HG02571 (cell line): Measurements from ENCODE around the gene NOVA2.

Experiments
- ATAC-seq: cut with Tn5 transposase; IDR thresholded peaks from one replicate; pipeline ENCODE4 v1.9.1; 2021; ENCODE audit warnings: mild to moderate bottlenecking, moderate library complexity; ENCODE audit not compliant: unreplicated experiment

Gene NOVA2

GRCh38 chr19:45973553-45974338 lies at the start of gene NOVA2:
Gene NOVA2 (minus strand): TSS chr19:45973865. CDS start chr19:45973351, 514 bp downstream.
- no peak for ATAC-seq

GRCh38 chr19:46023311-46023779 lies 49.7 kb upstream of the NOVA2 start:
- ATAC-seq, result no peak

- no peak for ATAC-seq
These were observed 49.0 kb upstream of the NOVA2 start, which contains the start of gene PGLYRP1 for GRCh38 chr19:46022431-46023310. Gene PGLYRP1 (minus strand): TSS chr19:46023053. CDS start chr19:46023021, 32 bp downstream.

- ATAC-seq, result no peak
These were observed 48.4 kb upstream of the NOVA2 start for GRCh38 chr19:46022061-46022430.

- no peak for ATAC-seq
These were observed 47.9 kb upstream of the NOVA2 start for GRCh38 chr19:46021531-46022041.

- no peak for ATAC-seq
These were observed 47.1 kb upstream of the NOVA2 start for GRCh38 chr19:46020819-46021125.

GRCh38 chr19:46019270-46019669 lies 45.6 kb upstream of the NOVA2 start:
- ATAC-seq, result no peak

- ATAC-seq, result no peak
These were observed 45.1 kb upstream of the NOVA2 start for GRCh38 chr19:46018729-46019251.

GRCh38 chr19:46017874-46018675 lies 44.4 kb upstream of the NOVA2 start:
- no peak for ATAC-seq

- no peak for ATAC-seq
These were observed 43.4 kb upstream of the NOVA2 start for GRCh38 chr19:46017095-46017429.

- ATAC-seq, result no peak
These were observed 42.9 kb upstream of the NOVA2 start for GRCh38 chr19:46016426-46017094.

- ATAC-seq, result no peak
These were observed 42.2 kb upstream of the NOVA2 start for GRCh38 chr19:46015687-46016425.

- no peak for ATAC-seq
These were observed 41.4 kb upstream of the NOVA2 start for GRCh38 chr19:46014941-46015686.

GRCh38 chr19:46014534-46014933 lies 40.9 kb upstream of the NOVA2 start:
- no peak for ATAC-seq

GRCh38 chr19:46009530-46010510 lies 36.2 kb upstream of the NOVA2 start:
- no peak for ATAC-seq

- ATAC-seq, result no peak
These were observed 32.7 kb upstream of the NOVA2 start for GRCh38 chr19:46006411-46006810.

GRCh38 chr19:46002678-46003275 lies 29.1 kb upstream of the NOVA2 start:
- ATAC-seq, result no peak
